HepG2 (cell line): ENCODE measurements around the gene MIGA2. TPM values are rescaled to one million over a fixed set of nuclear protein-coding genes. Genes with fewer than 3 reads are reported as not detected.
A peak's percentile ranks its signal among the peaks of the same experiment; 100 is the strongest.

ENCODE experiments used
- BRD4 ChIP-seq: sonication (generic); formaldehyde crosslinking; IDR thresholded peaks from 2 replicates; pipeline ENCODE4 v1.4.0; 2020; ENCODE audit warnings: missing genetic modification reagents
- MAF1 ChIP-seq: sonication (generic); formaldehyde crosslinking; IDR thresholded peaks from 2 replicates; pipeline ENCODE4 v1.5.0; 2020; ENCODE audit warnings: missing genetic modification reagents, borderline replicate concordance
- RBM39 ChIP-seq: fragments of 200-400 bp; formaldehyde crosslinking; IDR thresholded peaks from one replicate; pipeline ENCODE4 v1.6.1; 2018; ENCODE audit warnings: antibody characterized with exemption, mild to moderate bottlenecking, low read depth, low read length; ENCODE audit not compliant: poor library complexity, severe bottlenecking
- SAP130 ChIP-seq: IDR thresholded peaks from 2 replicates; pipeline ENCODE4 v1.6.1; 2016; ENCODE audit warnings: low read depth
- SIN3B ChIP-seq: fragments of 150-350 bp; IDR thresholded peaks from 2 replicates; pipeline ENCODE4 v1.6.1; 2014; ENCODE audit warnings: low read length
- ZNF3 ChIP-seq: IDR thresholded peaks from 2 replicates; pipeline ENCODE4 v1.7.0; 2017; ENCODE audit warnings: inconsistent platforms
- ZNF724P ChIP-seq: sonication (generic); formaldehyde crosslinking; IDR thresholded peaks from 2 replicates; pipeline ENCODE4 v1.8.0; 2022; ENCODE audit warnings: missing genetic modification reagents, borderline replicate concordance
- polyA plus RNA-seq, 8 experiments: library from polyadenylated mRNA; depleted of rRNA in 3 of 8; stranded (reverse) in 7 of 8; unstranded in 1 of 8; fragments of >200 nt; fragmentation: Illumina TruSeq in 4 of 8; extraction: Trizol in 4 of 8; gene quantifications; 2 replicates each; pipeline versions ENCODE4 v1.2.1 to v1.2.3, GENCODE V29; 2011 to 2016; ENCODE audit warnings: low read depth in 4 of 8, missing spikeins in 1 of 8, mixed read lengths in 1 of 8; ENCODE audit not compliant: insufficient read depth in 1 of 8
- total RNA-seq, 5 experiments: library from RNA; depleted of rRNA; stranded (reverse); fragments of >200 nt; fragmentation: Illumina TruSeq; extraction: Trizol; gene quantifications; 2 replicates each; pipeline ENCODE4 v1.2.3, GENCODE V29; 2016; ENCODE audit warnings: low read depth in 1 of 5
- TF ChIP-seq, protein P1 (sequence below): sonication (generic); formaldehyde crosslinking; IDR thresholded peaks from 2 replicates; pipeline ENCODE4 v1.4.0; 2020; ENCODE audit warnings: missing genetic modification reagents
- TF ChIP-seq, protein P2 (sequence below): sonication (generic); formaldehyde crosslinking; IDR thresholded peaks from 2 replicates; pipeline ENCODE4 v1.4.0; 2020; ENCODE audit warnings: missing genetic modification reagents, mild to moderate bottlenecking, borderline replicate concordance
- TF ChIP-seq, protein P3 (sequence below): sonication (generic); formaldehyde crosslinking; IDR thresholded peaks from 2 replicates; pipeline ENCODE4 v1.5.1; 2020; ENCODE audit warnings: mild to moderate bottlenecking, missing genetic modification reagents
- TF ChIP-seq, protein P4 (sequence below): sonication (generic); formaldehyde crosslinking; IDR thresholded peaks from 2 replicates; pipeline ENCODE4 v1.4.0; 2020; ENCODE audit warnings: missing genetic modification reagents
- TF ChIP-seq, protein P5 (sequence below): sonication (generic); formaldehyde crosslinking; IDR thresholded peaks from 2 replicates; pipeline ENCODE4 v1.5.1; 2020; ENCODE audit warnings: mild to moderate bottlenecking, missing genetic modification reagents, moderate library complexity
- TF ChIP-seq, protein P6 (sequence below): IDR thresholded peaks from 2 replicates; pipeline ENCODE4 v1.6.1; 2016; ENCODE audit warnings: low read depth, control low read depth

MIGA2 gene
- total and polyA plus RNA-seq, 2 of the 13 experiments (the other 11 are each of a cell fraction or from before 2014, with no cell fraction given), result 10.8 to 17.1 TPM

DNA sequence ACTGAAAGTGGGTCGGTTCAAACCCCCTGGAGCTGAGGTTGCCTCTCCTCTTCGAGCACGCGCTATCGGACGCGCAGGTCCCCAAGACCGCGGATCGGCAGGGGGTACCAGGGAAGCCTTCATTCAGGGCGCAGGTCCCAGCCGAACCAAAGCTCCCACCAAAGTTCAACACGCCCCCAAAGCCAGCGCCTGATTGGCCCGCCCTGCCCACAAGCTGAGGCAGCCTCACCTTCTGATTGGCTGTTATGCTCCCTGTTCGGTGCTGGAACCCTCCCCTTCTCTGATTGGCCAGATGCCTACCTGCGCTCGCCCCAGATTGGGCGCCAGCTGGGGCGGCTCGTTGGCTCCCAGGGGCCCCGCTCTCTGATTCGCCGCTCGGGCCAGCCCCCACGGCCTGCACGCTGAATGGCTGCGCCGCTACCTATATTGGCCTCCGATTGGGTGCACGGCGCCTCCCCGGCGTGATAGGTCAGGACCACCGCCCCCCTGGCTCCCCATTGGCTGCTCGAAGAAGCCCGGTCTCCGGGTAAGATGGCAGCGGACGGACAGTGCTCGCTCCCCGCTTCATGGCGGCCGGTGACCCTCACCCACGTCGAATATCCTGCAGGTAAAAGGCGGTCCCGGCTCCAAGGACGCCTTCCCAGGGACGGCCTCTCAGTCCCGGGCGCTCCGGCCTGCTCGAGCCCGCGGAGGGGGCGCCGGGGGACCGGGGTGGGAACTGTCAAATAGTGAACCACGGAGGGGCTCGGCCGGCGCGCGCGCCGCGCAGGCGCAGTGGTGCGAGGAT is 44.4 kb downstream of the MIGA2 start, which contains the start of gene DOLPP1 (continued):
- TF ChIP-seq, protein P1, sequence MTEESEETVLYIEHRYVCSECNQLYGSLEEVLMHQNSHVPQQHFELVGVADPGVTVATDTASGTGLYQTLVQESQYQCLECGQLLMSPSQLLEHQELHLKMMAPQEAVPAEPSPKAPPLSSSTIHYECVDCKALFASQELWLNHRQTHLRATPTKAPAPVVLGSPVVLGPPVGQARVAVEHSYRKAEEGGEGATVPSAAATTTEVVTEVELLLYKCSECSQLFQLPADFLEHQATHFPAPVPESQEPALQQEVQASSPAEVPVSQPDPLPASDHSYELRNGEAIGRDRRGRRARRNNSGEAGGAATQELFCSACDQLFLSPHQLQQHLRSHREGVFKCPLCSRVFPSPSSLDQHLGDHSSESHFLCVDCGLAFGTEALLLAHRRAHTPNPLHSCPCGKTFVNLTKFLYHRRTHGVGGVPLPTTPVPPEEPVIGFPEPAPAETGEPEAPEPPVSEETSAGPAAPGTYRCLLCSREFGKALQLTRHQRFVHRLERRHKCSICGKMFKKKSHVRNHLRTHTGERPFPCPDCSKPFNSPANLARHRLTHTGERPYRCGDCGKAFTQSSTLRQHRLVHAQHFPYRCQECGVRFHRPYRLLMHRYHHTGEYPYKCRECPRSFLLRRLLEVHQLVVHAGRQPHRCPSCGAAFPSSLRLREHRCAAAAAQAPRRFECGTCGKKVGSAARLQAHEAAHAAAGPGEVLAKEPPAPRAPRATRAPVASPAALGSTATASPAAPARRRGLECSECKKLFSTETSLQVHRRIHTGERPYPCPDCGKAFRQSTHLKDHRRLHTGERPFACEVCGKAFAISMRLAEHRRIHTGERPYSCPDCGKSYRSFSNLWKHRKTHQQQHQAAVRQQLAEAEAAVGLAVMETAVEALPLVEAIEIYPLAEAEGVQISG (CRISPR knock-in tag), result peak; percentile 33; the same call in 1 of the 2 replicates
- TF ChIP-seq ZNF724P (peak; percentile 74; the same call in 1 of the 2 replicates), SAP130 (CRISPR knock-in tag) (peak; percentile 91), MAF1 (CRISPR knock-in tag) (no peak), BRD4 (CRISPR knock-in tag) (no peak), ZNF3 (no peak), RBM39 (peak; percentile 69), SIN3B (peak; percentile 92)
- TF ChIP-seq, protein P2, sequence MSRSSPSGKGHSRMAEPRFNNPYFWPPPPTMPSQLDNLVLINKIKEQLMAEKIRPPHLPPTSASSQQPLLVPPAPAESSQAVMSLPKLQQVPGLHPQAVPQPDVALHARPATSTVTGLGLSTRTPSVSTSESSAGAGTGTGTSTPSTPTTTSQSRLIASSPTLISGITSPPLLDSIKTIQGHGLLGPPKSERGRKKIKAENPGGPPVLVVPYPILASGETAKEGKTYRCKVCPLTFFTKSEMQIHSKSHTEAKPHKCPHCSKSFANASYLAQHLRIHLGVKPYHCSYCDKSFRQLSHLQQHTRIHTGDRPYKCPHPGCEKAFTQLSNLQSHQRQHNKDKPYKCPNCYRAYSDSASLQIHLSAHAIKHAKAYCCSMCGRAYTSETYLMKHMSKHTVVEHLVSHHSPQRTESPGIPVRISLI (CRISPR knock-in tag), result no peak
- TF ChIP-seq, protein P3, sequence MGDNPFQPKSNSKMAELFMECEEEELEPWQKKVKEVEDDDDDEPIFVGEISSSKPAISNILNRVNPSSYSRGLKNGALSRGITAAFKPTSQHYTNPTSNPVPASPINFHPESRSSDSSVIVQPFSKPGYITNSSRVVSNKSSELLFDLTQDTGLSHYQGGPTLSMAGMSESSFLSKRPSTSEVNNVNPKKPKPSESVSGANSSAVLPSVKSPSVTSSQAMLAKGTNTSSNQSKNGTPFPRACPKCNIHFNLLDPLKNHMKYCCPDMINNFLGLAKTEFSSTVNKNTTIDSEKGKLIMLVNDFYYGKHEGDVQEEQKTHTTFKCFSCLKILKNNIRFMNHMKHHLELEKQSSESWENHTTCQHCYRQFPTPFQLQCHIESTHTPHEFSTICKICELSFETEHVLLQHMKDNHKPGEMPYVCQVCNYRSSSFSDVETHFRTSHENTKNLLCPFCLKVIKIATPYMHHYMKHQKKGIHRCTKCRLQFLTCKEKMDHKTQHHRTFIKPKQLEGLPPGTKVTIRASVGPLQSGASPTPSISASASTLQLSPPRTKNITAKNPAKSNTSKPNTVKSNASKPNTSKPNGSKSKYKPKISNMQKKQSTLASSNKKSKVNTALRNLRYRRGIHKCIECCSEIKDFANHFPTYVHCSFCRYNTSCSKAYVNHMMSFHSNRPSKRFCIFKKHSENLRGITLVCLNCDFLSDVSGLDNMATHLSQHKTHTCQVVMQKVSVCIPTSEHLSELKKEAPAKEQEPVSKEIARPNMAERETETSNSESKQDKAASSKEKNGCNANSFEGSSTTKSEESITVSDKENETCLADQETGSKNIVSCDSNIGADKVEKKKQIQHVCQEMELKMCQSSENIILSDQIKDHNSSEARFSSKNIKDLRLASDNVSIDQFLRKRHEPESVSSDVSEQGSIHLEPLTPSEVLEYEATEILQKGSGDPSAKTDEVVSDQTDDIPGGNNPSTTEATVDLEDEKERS (CRISPR knock-in tag), result 0 out of 2 replicates have a peak, but pooled peaks have one; percentile 8
- TF ChIP-seq, protein P4, sequence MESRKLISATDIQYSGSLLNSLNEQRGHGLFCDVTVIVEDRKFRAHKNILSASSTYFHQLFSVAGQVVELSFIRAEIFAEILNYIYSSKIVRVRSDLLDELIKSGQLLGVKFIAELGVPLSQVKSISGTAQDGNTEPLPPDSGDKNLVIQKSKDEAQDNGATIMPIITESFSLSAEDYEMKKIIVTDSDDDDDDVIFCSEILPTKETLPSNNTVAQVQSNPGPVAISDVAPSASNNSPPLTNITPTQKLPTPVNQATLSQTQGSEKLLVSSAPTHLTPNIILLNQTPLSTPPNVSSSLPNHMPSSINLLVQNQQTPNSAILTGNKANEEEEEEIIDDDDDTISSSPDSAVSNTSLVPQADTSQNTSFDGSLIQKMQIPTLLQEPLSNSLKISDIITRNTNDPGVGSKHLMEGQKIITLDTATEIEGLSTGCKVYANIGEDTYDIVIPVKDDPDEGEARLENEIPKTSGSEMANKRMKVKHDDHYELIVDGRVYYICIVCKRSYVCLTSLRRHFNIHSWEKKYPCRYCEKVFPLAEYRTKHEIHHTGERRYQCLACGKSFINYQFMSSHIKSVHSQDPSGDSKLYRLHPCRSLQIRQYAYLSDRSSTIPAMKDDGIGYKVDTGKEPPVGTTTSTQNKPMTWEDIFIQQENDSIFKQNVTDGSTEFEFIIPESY (CRISPR knock-in tag), result no peak
- TF ChIP-seq, protein P5, sequence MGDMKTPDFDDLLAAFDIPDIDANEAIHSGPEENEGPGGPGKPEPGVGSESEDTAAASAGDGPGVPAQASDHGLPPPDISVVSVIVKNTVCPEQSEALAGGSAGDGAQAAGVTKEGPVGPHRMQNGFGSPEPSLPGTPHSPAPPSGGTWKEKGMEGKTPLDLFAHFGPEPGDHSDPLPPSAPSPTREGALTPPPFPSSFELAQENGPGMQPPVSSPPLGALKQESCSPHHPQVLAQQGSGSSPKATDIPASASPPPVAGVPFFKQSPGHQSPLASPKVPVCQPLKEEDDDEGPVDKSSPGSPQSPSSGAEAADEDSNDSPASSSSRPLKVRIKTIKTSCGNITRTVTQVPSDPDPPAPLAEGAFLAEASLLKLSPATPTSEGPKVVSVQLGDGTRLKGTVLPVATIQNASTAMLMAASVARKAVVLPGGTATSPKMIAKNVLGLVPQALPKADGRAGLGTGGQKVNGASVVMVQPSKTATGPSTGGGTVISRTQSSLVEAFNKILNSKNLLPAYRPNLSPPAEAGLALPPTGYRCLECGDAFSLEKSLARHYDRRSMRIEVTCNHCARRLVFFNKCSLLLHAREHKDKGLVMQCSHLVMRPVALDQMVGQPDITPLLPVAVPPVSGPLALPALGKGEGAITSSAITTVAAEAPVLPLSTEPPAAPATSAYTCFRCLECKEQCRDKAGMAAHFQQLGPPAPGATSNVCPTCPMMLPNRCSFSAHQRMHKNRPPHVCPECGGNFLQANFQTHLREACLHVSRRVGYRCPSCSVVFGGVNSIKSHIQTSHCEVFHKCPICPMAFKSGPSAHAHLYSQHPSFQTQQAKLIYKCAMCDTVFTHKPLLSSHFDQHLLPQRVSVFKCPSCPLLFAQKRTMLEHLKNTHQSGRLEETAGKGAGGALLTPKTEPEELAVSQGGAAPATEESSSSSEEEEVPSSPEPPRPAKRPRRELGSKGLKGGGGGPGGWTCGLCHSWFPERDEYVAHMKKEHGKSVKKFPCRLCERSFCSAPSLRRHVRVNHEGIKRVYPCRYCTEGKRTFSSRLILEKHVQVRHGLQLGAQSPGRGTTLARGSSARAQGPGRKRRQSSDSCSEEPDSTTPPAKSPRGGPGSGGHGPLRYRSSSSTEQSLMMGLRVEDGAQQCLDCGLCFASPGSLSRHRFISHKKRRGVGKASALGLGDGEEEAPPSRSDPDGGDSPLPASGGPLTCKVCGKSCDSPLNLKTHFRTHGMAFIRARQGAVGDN (CRISPR knock-in tag), result peak; percentile 78
- TF ChIP-seq, protein P6, sequence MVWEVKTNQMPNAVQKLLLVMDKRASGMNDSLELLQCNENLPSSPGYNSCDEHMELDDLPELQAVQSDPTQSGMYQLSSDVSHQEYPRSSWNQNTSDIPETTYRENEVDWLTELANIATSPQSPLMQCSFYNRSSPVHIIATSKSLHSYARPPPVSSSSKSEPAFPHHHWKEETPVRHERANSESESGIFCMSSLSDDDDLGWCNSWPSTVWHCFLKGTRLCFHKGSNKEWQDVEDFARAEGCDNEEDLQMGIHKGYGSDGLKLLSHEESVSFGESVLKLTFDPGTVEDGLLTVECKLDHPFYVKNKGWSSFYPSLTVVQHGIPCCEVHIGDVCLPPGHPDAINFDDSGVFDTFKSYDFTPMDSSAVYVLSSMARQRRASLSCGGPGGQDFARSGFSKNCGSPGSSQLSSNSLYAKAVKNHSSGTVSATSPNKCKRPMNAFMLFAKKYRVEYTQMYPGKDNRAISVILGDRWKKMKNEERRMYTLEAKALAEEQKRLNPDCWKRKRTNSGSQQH (CRISPR knock-in tag), result peak; percentile 96
